OCI-LY7 (cell line): ENCODE results near the gene AP1M1. TPM values are rescaled to one million over a fixed set of nuclear protein-coding genes. Genes with fewer than 3 reads are reported as not detected.

ENCODE experiments used
- BruUV-seq: library from RNA; stranded (reverse); fragments of 400-500 nt; replicated peaks from 2 replicates; lab custom pipeline; 2021; lab: Mats Ljungman, UMichigan
- CTCF ChIA-PET: fragments of 300-600 bp; sonication (Branson Sonifier 250); formaldehyde crosslinking; loops from one replicate; lab custom pipeline; 2022; ENCODE audit warnings: antibody characterized with exemption; ENCODE audit not compliant: unreplicated experiment; lab: Charles Lee
- POLR2A ChIA-PET: fragments of 300-600 bp; sonication (Branson Sonifier 250); formaldehyde crosslinking; loops from one replicate; lab custom pipeline; 2022; ENCODE audit warnings: antibody characterized with exemption; lab: Charles Lee
- DNase-seq: peaks from one replicate; pipeline ENCODE4 v3.0.0-alpha.2; 2015; ENCODE audit warnings: low spot score
- H2AFZ ChIP-seq: fragments of 200-600 bp; sonication (generic), shearing (Covaris generic); 2 replicates; pipeline ENCODE4 v1.6.1; 2014; ENCODE audit warnings: mild to moderate bottlenecking, antibody characterized with exemption, low read length, moderate library complexity
- H3K27ac ChIP-seq: fragments of 200-600 bp; sonication (generic); 2 replicates; pipeline ENCODE4 v1.5.1; 2014; ENCODE audit warnings: mixed run types, low read depth, mild to moderate bottlenecking, moderate library complexity, low read length, inconsistent platforms; ENCODE audit not compliant: poor library complexity, severe bottlenecking
- H3K36me3 ChIP-seq: fragments of 200-600 bp; sonication (generic); 2 replicates; pipeline ENCODE4 v1.6.1; 2014; ENCODE audit warnings: mild to moderate bottlenecking, antibody characterized with exemption, low read length, moderate library complexity, mixed read lengths; ENCODE audit not compliant: insufficient read depth
- H3K4me1 ChIP-seq: fragments of 200-600 bp; sonication (generic); 2 replicates; pipeline ENCODE4 v1.5.1; 2014; ENCODE audit warnings: mild to moderate bottlenecking, low read length; ENCODE audit not compliant: insufficient read depth, poor library complexity, severe bottlenecking
- H3K4me2 ChIP-seq: fragments of 200-600 bp; sonication (generic); 2 replicates; pipeline ENCODE4 v1.6.1; 2014; ENCODE audit warnings: mild to moderate bottlenecking, low read length
- H3K4me3 ChIP-seq: fragments of 200-600 bp; sonication (generic); 2 replicates; pipeline ENCODE4 v1.5.1; 2014; ENCODE audit warnings: mild to moderate bottlenecking, low read depth, low read length; ENCODE audit not compliant: poor library complexity, severe bottlenecking
- H3K79me2 ChIP-seq: fragments of 200-600 bp; sonication (generic); 2 replicates; pipeline ENCODE4 v1.6.1; 2016; ENCODE audit warnings: low read depth, mild to moderate bottlenecking, low read length, moderate library complexity, mixed read lengths; ENCODE audit not compliant: insufficient read depth
- H3K9me2 ChIP-seq: fragments of 200-600 bp; sonication (generic); 2 replicates; pipeline ENCODE4 v1.6.1; 2016; ENCODE audit warnings: mild to moderate bottlenecking, low read length, mixed read lengths; ENCODE audit not compliant: insufficient read depth
- H3K9me3 ChIP-seq: fragments of 200-600 bp; sonication (generic); 2 replicates; pipeline ENCODE4 v1.6.1; 2014; ENCODE audit warnings: mild to moderate bottlenecking, mixed run types, low read length, mixed read lengths
- H4K20me1 ChIP-seq: fragments of 200-600 bp; sonication (generic); 2 replicates; pipeline ENCODE4 v1.6.1; 2014; ENCODE audit warnings: mild to moderate bottlenecking, antibody characterized with exemption, low read length, moderate library complexity, mixed read lengths; ENCODE audit not compliant: insufficient read depth
- CTCF ChIP-seq: fragments of 200-600 bp; sonication (generic); conservative IDR thresholded peaks from 2 replicates; pipeline ENCODE4 v1.5.1; 2014; ENCODE audit warnings: mild to moderate bottlenecking, antibody characterized with exemption, low read length, moderate library complexity, mixed read lengths
- EZH2phosphoT487 ChIP-seq: fragments of 200-600 bp; sonication (generic); IDR thresholded peaks from 2 replicates; pipeline ENCODE4 v1.6.1; 2018; ENCODE audit warnings: low read depth, borderline replicate concordance, mild to moderate bottlenecking, mixed run types, antibody characterized with exemption, low read length, moderate library complexity, mixed read lengths
- intact Hi-C: fragments of 100-400 bp; cut with micrococcal nuclease; formaldehyde crosslinking; loops from one replicate; pipeline ENCODE4 v1.10.0; 2022; ENCODE audit not compliant: unreplicated experiment
- total RNA-seq, 2 experiments: library from RNA; depleted of rRNA in 1 of 2; stranded (reverse); fragments of >200 nt in 1 of 2; shearing (Covaris generic) in 1 of 2; gene quantifications; 2 replicates each; pipeline ENCODE4 v1.2.3, GENCODE V29; 2014 to 2022

Gene AP1M1
- total RNA-seq, 2 experiments from 2014 or later: 92.9 to 94.6 TPM

- H3K4me2 ChIP-seq: no peak overlapping the region
- ChIA-PET POLR2A (no interaction called here), CTCF (no interaction called here)
- H3K79me2 ChIP-seq: no peaks in the 10 kb centered on the region
- no peaks in the 10 kb centered on the region for H4K20me1 ChIP-seq
- intact Hi-C loops: no loop called here
- H3K36me3 ChIP-seq: peaks cover 93% of the 10 kb centered on the region
- peaks cover 24% of the 10 kb centered on the region for H3K9me3 ChIP-seq
- H2AFZ ChIP-seq: no peak overlapping the region
- no peaks in the 10 kb centered on the region for H3K9me2 ChIP-seq
- TF ChIP-seq EZH2phosphoT487: no peak
- TF ChIP-seq CTCF: no peak
- no TSS peak for BruUV-seq
- no peaks in the 10 kb centered on the region for H3K4me1 ChIP-seq
- H3K4me3 ChIP-seq: no peak overlapping the region
- no peak for DNase-seq
- no peak overlapping the region for H3K27ac ChIP-seq
Measured at GRCh38 chr19:16218851-16219250, 21.1 kb downstream of the AP1M1 start.

DNA sequence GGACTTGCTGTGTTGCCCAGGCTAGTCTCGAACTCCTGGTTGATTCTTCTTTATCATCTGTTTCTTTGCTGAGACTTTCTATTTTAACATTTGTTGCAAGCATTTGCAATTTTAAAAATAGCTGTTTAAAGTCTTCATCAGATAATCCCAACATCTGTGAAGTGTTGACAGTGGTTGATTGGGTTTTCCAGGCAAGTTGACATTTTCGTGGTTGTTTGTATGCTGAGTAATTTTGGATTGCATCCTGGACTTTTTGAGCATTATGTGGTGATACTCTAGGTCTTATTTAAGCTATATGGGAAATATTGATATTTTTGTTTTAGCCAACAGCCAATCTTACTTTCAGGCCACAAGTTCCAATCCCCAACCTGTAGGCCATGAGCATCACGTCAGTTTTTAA, 25.1 kb downstream of the AP1M1 start:
- H3K9me3 ChIP-seq: peaks cover 24% of the 10 kb centered on the region
- no peak for DNase-seq
- H3K4me1 ChIP-seq: no peaks in the 10 kb centered on the region
- no peaks in the 10 kb centered on the region for H3K9me2 ChIP-seq
- no peaks in the 10 kb centered on the region for H3K79me2 ChIP-seq
- ChIA-PET POLR2A (no interaction called here), CTCF (no interaction called here)
- no peak overlapping the region for H2AFZ ChIP-seq
- H4K20me1 ChIP-seq: no peaks in the 10 kb centered on the region
- intact Hi-C loops: no loop called here
- H3K27ac ChIP-seq: no peak overlapping the region
- no peak overlapping the region for H3K4me2 ChIP-seq
- H3K4me3 ChIP-seq: no peak overlapping the region
- BruUV-seq: no TSS peak
- H3K36me3 ChIP-seq: peaks cover 88% of the 10 kb centered on the region
- TF ChIP-seq EZH2phosphoT487: no peak
- TF ChIP-seq CTCF: no peak

DNA sequence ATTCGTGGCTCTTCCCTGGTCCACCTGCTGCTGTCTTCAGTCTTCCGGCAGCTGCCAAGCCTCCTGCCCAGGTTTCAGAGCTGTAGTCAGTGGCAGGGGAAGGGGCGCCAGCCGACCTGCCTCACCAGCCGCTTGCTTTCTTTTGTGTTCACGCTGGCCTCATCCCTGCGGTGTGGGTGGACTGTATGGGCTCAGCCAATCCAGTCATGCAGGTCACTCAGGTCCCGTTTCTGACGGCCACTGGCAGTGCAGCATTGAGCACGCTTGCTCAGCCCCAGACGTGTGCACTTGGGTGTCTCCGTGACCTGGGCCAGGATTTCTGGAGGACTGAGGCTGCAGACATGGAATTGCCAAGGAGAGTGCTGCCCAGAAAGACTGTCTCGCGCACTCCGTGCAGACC, 26.0 kb downstream of the AP1M1 start:
- no peak for TF ChIP-seq EZH2phosphoT487
- no peak for TF ChIP-seq CTCF
- intact Hi-C loops: no loop called here
- no peaks in the 10 kb centered on the region for H3K4me1 ChIP-seq
- no peak for DNase-seq
- no peaks in the 10 kb centered on the region for H3K79me2 ChIP-seq
- H3K4me3 ChIP-seq: no peak overlapping the region
- no TSS peak for BruUV-seq
- no peaks in the 10 kb centered on the region for H3K9me2 ChIP-seq
- no peak overlapping the region for H2AFZ ChIP-seq
- peaks cover 24% of the 10 kb centered on the region for H3K9me3 ChIP-seq
- ChIA-PET CTCF (no interaction called here), POLR2A (no interaction called here)
- no peaks in the 10 kb centered on the region for H4K20me1 ChIP-seq
- peaks cover 88% of the 10 kb centered on the region for H3K36me3 ChIP-seq
- no peak overlapping the region for H3K4me2 ChIP-seq
- no peak overlapping the region for H3K27ac ChIP-seq
